CD4-positive, alpha-beta T cell treated with Interleukin-4 for 4 hours (primary cell): ENCODE measurements around the gene CELA2B.
"Not testable (repeated sequence)": the region's sequence is repeated elsewhere in the genome, so short reads cannot be mapped to it uniquely, and the experiment has no call there.

Source experiments
- DNase-seq: peaks from one replicate; pipeline ENCODE4 v3.0.0-alpha.2; 2020

The CELA2B gene

GRCh38 chr1:15469361-15469760 lies 6.5 kb upstream of the CELA2B start:
- DNase-seq: no peak

- DNase-seq: not testable (repeated sequence)
These were observed 6.0 kb upstream of the CELA2B start for GRCh38 chr1:15469821-15470448.

- DNase-seq: not testable (repeated sequence)
These were observed 4.8 kb upstream of the CELA2B start for GRCh38 chr1:15471067-15471466.

- DNase-seq: not testable (repeated sequence)
These were observed 4.2 kb upstream of the CELA2B start for GRCh38 chr1:15471723-15472122.

GRCh38 chr1:15472587-15472986 lies 3.3 kb upstream of the CELA2B start:
- DNase-seq: no peak

- DNase-seq: no peak
These were observed 1.0 kb downstream of the CELA2B start for GRCh38 chr1:15476927-15477326.

- no peak for DNase-seq
These were observed 1.8 kb downstream of the CELA2B start for GRCh38 chr1:15477646-15478212.

GRCh38 chr1:15479654-15480347 lies 3.9 kb downstream of the CELA2B start:
- no peak for DNase-seq

GRCh38 chr1:15482455-15482854 lies 6.6 kb downstream of the CELA2B start:
- not testable (repeated sequence) for DNase-seq

GRCh38 chr1:15482983-15483543 lies 7.2 kb downstream of the CELA2B start:
- not testable (repeated sequence) for DNase-seq

GRCh38 chr1:15483971-15484370 lies 8.1 kb downstream of the CELA2B start:
- no peak for DNase-seq

- not testable (repeated sequence) for DNase-seq
These were observed 8.5 kb downstream of the CELA2B start for GRCh38 chr1:15484443-15484842.

GRCh38 chr1:15485636-15486035 lies 9.7 kb downstream of the CELA2B start:
- DNase-seq: no peak

GRCh38 chr1:15486844-15487610 lies 11.1 kb downstream of the CELA2B start:
- not testable (repeated sequence) for DNase-seq

GRCh38 chr1:15488371-15488770 lies 12.5 kb downstream of the CELA2B start:
- no peak for DNase-seq

- DNase-seq: no peak
These were observed 13.3 kb downstream of the CELA2B start for GRCh38 chr1:15489052-15489736.

GRCh38 chr1:15491010-15491409 lies 15.1 kb downstream of the CELA2B start:
- not testable (repeated sequence) for DNase-seq

- DNase-seq: no peak
These were observed 16.7 kb downstream of the CELA2B start for GRCh38 chr1:15492596-15492995.

- no peak for DNase-seq
These were observed 18.0 kb downstream of the CELA2B start for GRCh38 chr1:15493869-15494390.

GRCh38 chr1:15500184-15501178 lies 24.6 kb downstream of the CELA2B start:
- DNase-seq: no peak
